ENCODE measurements around the gene CD48. TPM values are rescaled to one million over a fixed set of nuclear protein-coding genes. Genes with fewer than 3 reads are reported as not detected.

Gene CD48
- total and polyA plus RNA-seq, 2 experiments from 2014 or later = not detected

- in situ Hi-C loops (cut with MboI) = no loop called here
- H2AFZ ChIP-seq = no peak overlapping the region
Observed at GRCh38 chr1:160658162-160658813, 53.3 kb downstream of the CD48 start.

GRCh38 chr1:160657250-160657781, 54.3 kb downstream of the CD48 start:
- Histone ChIP-seq H3F3A (ENCODE audit: insufficient read depth) (no peaks in the 10 kb centered on the region), H3K4me2 (ENCODE audit: unreplicated experiment) (no peak overlapping the region), H3K4me3 (no peak overlapping the region), H3K9me3 (ENCODE audit: low read depth) (no peaks in the 10 kb centered on the region), H3K4me1 (ENCODE audit: insufficient read depth) (no peaks in the 10 kb centered on the region), H3K9ac (no peak overlapping the region), H3K27me3 (replicated peaks; ENCODE audit: insufficient read depth) (no peaks in the 10 kb centered on the region), H3K27ac (no peak overlapping the region), H3K36me3 (ENCODE audit: low read depth) (no peaks in the 10 kb centered on the region), H2AFZ (no peak overlapping the region), H3K9me2 (ENCODE audit: insufficient read depth) (no peaks in the 10 kb centered on the region), H3K79me2 (ENCODE audit: insufficient read depth) (no peaks in the 10 kb centered on the region), H4K20me1 (ENCODE audit: insufficient read depth) (no peaks in the 10 kb centered on the region)
- no peak for TF ChIP-seq EZH2phosphoT487 (IDR thresholded peaks at IDR 0.05; ENCODE audit: insufficient read depth, low read depth)
- no peak for TF ChIP-seq EZH2 (IDR thresholded peaks at IDR 0.05; ENCODE audit: insufficient read depth, poor library complexity, severe bottlenecking)
- in situ Hi-C loops (cut with MboI) = no loop called here
- no peak for DNase-seq
- WGBS, 2 experiments (ENCODE audit: low coverage in 1 of 2, low lambda C conversion rate in 2 of 2, missing lambda C conversion rate in 2 of 2) = 14 to 19% methylated on average over 5 of the region's 5 CpGs

More at GRCh38 chr1:160658162-160658813, 53.3 kb downstream of the CD48 start:
- no peak for DNase-seq
- WGBS, 2 experiments (ENCODE audit: low coverage in 1 of 2, low lambda C conversion rate in 2 of 2, missing lambda C conversion rate in 2 of 2) = 52 to 56% methylated on average over 8 of the region's 8 CpGs
- H3K36me3 ChIP-seq (ENCODE audit: low read depth) = no peaks in the 10 kb centered on the region
- no peaks in the 10 kb centered on the region for H3F3A ChIP-seq (ENCODE audit: insufficient read depth)
- no peak overlapping the region for H3K9ac ChIP-seq
- H3K4me3 ChIP-seq = no peak overlapping the region
- H4K20me1 ChIP-seq (ENCODE audit: insufficient read depth) = no peaks in the 10 kb centered on the region
- no peak overlapping the region for H3K27ac ChIP-seq
- no peaks in the 10 kb centered on the region for H3K9me2 ChIP-seq (ENCODE audit: insufficient read depth)
- TF ChIP-seq EZH2phosphoT487 (IDR thresholded peaks at IDR 0.05; ENCODE audit: insufficient read depth, low read depth) (no peak), EZH2 (IDR thresholded peaks at IDR 0.05; ENCODE audit: insufficient read depth, poor library complexity, severe bottlenecking) (no peak)
- no peaks in the 10 kb centered on the region for H3K27me3 ChIP-seq (replicated peaks; ENCODE audit: insufficient read depth)
- no peaks in the 10 kb centered on the region for H3K9me3 ChIP-seq (ENCODE audit: low read depth)
- H3K4me1 ChIP-seq (ENCODE audit: insufficient read depth) = no peaks in the 10 kb centered on the region
- H3K4me2 ChIP-seq (ENCODE audit: unreplicated experiment) = no peak overlapping the region
- H3K79me2 ChIP-seq (ENCODE audit: insufficient read depth) = no peaks in the 10 kb centered on the region

- DNase-seq = no peak
- 33 to 35% methylated on average over 3 of the region's 3 CpGs for WGBS, 2 experiments (ENCODE audit: low coverage in 1 of 2, low lambda C conversion rate in 2 of 2, missing lambda C conversion rate in 2 of 2)
- Histone ChIP-seq H3F3A (ENCODE audit: insufficient read depth) (no peaks in the 10 kb centered on the region), H3K27ac (no peak overlapping the region), H3K4me1 (ENCODE audit: insufficient read depth) (no peaks in the 10 kb centered on the region), H2AFZ (no peak overlapping the region), H3K9ac (no peak overlapping the region), H3K36me3 (ENCODE audit: low read depth) (no peaks in the 10 kb centered on the region), H3K9me2 (ENCODE audit: insufficient read depth) (no peaks in the 10 kb centered on the region), H3K27me3 (replicated peaks; ENCODE audit: insufficient read depth) (no peaks in the 10 kb centered on the region), H3K79me2 (ENCODE audit: insufficient read depth) (no peaks in the 10 kb centered on the region), H3K4me2 (ENCODE audit: unreplicated experiment) (no peak overlapping the region), H4K20me1 (ENCODE audit: insufficient read depth) (no peaks in the 10 kb centered on the region), H3K9me3 (ENCODE audit: low read depth) (no peaks in the 10 kb centered on the region), H3K4me3 (no peak overlapping the region)
- in situ Hi-C loops (cut with MboI) = no loop called here
- no peak for TF ChIP-seq EZH2phosphoT487 (IDR thresholded peaks at IDR 0.05; ENCODE audit: insufficient read depth, low read depth)
- TF ChIP-seq EZH2 (IDR thresholded peaks at IDR 0.05; ENCODE audit: insufficient read depth, poor library complexity, severe bottlenecking) = no peak
Observed at GRCh38 chr1:160656737-160657136, 54.9 kb downstream of the CD48 start.

GRCh38 chr1:160653620-160654016, 58.0 kb downstream of the CD48 start:
- in situ Hi-C loops (cut with MboI) = no loop called here
- H3F3A ChIP-seq (ENCODE audit: insufficient read depth) = no peaks in the 10 kb centered on the region
- H3K27me3 ChIP-seq (replicated peaks; ENCODE audit: insufficient read depth) = no peaks in the 10 kb centered on the region
- no peaks in the 10 kb centered on the region for H3K9me2 ChIP-seq (ENCODE audit: insufficient read depth)
- H3K36me3 ChIP-seq (ENCODE audit: low read depth) = no peaks in the 10 kb centered on the region
- no peaks in the 10 kb centered on the region for H4K20me1 ChIP-seq (ENCODE audit: insufficient read depth)
- H3K27ac ChIP-seq = no peak overlapping the region
- H3K9me3 ChIP-seq (ENCODE audit: low read depth) = no peaks in the 10 kb centered on the region
- H3K79me2 ChIP-seq (ENCODE audit: insufficient read depth) = no peaks in the 10 kb centered on the region
- H3K4me1 ChIP-seq (ENCODE audit: insufficient read depth) = no peaks in the 10 kb centered on the region
- no peak overlapping the region for H3K9ac ChIP-seq
- H3K4me2 ChIP-seq (ENCODE audit: unreplicated experiment) = no peak overlapping the region
- no peak for DNase-seq
- no peak for TF ChIP-seq EZH2phosphoT487 (IDR thresholded peaks at IDR 0.05; ENCODE audit: insufficient read depth, low read depth)
- TF ChIP-seq EZH2 (IDR thresholded peaks at IDR 0.05; ENCODE audit: insufficient read depth, poor library complexity, severe bottlenecking) = no peak
- no peak overlapping the region for H2AFZ ChIP-seq
- WGBS, 2 experiments (ENCODE audit: low coverage in 1 of 2, low lambda C conversion rate in 2 of 2, missing lambda C conversion rate in 2 of 2) = 14 to 16% methylated on average over 2 of the region's 2 CpGs
- H3K4me3 ChIP-seq = no peak overlapping the region
